ENCODE data around the gene PHF23.

PHF23 gene

DNA sequence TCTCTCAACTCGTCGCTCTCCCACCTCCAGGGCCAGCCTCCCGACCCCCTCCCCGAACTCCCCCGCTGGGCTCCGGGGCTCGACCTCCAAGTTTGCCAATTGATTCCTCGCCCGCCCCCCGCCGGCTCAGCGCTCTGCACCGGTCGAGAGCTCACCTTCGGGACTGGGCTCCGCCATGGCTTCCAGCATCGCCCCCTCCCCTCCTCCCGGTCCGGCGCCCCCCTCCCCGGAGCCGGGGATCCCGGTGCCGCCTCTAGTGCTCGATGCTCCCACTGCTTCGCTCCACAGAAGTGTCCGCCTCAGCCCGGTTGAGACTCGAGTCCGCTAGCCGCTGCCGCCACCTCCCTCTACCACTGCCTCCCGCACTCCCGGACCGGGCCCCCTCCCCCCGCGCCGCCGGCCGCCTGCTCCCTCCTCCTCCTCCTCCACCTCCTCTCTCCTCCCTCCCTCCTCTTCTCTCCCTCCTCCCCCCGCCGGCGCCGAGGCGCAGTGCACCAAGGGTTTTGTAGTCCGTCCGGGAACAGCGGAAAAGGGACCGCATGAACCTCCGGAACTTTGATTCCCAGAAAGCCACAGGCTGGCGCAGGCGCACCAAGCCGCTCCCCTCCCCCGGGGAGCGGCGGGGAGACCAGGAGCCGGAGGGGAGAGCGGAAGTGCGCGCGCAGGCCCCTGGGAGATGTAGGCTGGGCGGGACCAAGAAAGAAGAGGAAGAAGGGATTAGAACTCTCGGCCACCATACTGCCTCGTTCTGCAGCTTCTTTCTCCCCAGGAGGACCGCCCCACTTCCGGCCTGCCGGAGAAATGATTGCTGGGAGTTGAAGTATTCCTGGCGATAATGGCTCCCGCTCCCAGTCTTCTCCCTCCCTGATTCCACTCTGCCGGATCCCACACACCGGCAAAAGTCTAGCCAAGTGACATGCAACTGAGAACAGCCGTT lies at the start of gene PHF23:
PHF23 (minus strand) TSS at position 367 of the 937 bp plus-strand sequence; CDS start at position 189, 178 bp downstream.
- H3K4me3 ChIP-seq (ENCODE audit: low read depth, low read length), result peak within 1 kb of the TSS; percentile 98
- DNase-seq (ENCODE audit: low read depth), result peak; percentile 97

DNA sequence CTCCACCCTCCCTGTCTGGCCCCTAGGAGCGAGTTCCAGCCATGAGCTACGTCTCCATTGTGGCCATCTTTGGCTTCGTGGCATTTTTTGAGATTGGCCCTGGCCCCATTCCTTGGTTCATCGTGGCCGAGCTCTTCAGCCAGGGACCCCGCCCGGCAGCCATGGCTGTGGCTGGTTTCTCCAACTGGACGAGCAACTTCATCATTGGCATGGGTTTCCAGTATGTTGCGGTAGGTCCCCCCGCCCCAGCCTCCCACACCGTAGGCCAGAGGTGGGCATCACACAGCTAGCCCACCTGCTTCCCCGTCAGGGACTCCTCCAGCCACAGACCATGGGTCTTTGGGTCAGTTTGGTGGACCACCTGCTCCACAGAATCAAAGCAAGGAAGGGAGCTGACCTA lies 46.4 kb upstream of the PHF23 start:
- DNase-seq (ENCODE audit: low read depth), result no peak
- no peak overlapping the region for H3K4me3 ChIP-seq (ENCODE audit: low read depth, low read length)

DNA sequence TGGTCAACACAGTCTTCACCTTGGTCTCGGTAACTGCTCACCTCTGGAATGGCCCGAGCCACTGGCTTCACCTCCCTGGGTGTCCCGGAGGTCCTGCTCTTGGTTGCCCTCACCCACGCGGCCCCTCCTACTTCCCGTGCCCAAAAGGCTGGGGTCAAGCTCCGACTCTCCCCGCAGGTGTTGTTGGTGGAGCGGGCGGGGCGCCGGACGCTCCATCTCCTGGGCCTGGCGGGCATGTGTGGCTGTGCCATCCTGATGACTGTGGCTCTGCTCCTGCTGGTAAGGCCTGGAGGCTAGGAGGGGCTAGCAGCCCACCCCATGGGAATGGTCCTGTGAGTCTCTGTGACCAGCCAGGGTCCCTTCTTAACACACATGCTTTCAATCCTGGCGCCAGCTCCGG lies 45.7 kb upstream of the PHF23 start:
- no peak overlapping the region for H3K4me3 ChIP-seq (ENCODE audit: low read depth, low read length)
- no peak for DNase-seq (ENCODE audit: low read depth)

DNA sequence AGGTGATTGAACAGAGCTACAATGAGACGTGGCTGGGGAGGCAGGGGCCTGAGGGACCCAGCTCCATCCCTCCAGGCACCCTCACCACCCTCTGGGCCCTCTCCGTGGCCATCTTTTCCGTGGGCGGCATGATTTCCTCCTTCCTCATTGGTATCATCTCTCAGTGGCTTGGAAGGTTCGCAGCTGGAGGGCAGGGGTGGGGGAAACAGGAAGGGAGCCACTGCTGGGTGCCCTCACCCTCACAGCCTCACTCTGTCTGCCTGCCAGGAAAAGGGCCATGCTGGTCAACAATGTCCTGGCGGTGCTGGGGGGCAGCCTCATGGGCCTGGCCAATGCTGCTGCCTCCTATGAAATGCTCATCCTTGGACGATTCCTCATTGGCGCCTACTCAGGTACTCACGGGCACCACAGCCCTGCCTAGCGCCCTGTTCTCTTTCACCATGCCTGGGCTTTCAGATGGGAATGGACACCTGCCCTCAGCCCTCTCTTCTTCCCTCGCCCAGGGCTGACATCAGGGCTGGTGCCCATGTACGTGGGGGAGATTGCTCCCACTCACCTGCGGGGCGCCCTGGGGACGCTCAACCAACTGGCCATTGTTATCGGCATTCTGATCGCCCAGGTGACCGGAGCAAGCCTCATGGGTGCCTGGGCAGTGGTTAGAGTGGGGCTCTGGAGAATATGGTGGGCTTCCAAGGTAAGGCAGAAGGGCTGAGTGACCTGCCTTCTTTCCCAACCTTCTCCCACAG lies 44.4 kb upstream of the PHF23 start:
- no peak for DNase-seq (ENCODE audit: low read depth)
- no peak overlapping the region for H3K4me3 ChIP-seq (ENCODE audit: low read depth, low read length)

DNA sequence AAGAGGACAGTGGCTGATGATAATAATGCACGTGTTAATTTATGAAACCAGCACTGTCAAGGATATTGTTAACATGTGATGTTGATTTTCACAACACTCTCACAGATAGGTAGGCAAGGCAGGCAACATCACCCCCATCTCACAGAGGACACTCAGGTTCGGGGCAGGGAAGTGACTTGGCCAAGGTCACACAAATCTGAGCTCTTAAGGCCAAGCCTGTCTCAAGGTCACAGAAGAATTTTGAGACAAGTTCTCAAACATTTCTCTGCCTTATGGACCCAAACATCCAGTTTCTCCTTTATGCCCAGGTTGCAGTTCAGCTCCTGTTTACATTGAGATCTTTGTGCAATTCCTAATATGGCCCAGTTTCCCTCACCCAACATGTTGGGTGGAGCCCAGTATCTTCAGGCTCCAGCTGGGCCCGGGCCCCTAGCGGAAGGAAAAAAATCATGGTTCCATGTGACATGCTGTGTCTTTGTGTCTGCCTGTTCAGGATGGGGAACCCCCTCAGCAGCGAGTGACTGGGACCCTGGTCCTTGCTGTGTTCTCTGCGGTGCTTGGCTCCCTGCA lies 43.6 kb upstream of the PHF23 start:
- DNase-seq (ENCODE audit: low read depth), result no peak
- H3K4me3 ChIP-seq (ENCODE audit: low read depth, low read length), result no peak overlapping the region

DNA sequence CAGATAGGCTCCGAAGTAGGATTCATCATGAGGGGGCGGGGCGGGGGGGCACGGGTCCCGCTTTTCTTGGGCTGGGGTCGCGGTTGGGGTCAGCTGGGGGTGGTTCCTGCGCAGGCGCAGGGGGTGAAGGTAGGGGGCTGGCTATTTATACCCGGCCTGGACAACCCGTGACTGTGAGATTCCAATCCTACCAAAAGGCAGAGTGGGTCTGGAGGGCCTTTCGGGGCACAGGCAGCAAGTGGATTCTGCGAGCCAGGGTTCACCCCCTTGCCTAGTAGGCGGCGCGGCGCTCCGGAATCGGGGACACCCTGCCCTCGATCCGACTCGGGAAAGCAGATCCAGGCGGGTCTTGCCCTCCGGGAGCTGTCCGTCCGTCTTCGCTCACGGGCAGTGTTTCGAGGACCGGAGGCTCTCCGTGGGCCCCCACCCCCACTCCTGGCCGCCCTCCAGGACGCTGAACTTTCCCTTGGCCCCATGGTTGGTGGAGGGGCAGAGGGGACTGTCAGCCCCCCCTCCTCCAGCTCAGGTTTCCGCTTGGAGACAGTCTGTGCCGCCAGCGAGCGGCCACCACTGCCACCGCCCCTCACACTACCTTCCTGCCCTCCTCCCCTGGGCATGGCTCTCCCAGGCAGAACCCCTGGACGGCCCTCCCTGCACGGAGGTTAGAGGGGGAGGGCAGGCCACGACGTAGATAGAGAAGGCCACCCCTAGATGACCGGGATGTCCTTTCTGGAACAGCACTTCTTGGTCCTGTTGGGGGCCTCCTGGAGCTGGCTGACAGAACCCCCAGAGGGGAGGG lies 42.9 kb upstream of the PHF23 start:
- peak overlapping the region; percentile 49 for H3K4me3 ChIP-seq (ENCODE audit: low read depth, low read length)
- no peak for DNase-seq (ENCODE audit: low read depth)

DNA sequence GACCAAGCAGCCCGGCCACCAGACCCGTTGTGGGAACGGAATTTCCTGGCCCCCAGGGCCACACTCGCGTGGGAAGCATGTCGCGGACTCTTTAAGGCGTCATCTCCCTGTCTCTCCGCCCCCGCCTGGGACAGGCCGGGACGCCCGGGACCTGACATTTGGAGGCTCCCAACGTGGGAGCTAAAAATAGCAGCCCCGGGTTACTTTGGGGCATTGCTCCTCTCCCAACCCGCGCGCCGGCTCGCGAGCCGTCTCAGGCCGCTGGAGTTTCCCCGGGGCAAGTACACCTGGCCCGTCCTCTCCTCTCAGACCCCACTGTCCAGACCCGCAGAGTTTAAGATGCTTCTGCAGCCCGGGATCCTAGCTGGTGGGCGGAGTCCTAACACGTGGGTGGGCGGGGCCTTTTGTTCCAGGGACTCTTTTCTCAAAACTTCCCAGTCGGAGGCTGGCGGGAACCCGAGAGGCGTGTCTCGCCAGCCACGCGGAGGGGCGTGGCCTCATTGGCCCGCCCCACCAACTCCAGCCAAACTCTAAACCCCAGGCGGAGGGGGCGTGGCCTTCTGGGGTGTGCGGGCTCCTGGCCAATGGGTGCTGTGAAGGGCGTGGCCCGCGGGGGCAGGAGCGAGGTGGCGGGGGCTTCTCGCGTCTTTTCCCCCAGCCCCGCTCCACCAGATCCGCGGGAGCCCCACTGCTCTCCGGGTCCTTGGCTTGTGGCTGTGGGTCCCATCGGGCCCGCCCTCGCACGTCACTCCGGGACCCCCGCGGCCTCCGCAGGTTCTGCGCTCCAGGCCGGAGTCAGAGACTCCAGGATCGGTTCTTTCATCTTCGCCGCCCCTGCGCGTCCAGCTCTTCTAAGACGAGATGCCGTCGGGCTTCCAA lies 42.1 kb upstream of the PHF23 start, which contains the start of gene SLC2A4:
SLC2A4 (plus strand) TSS at position 645 of the 879 bp plus-strand sequence; CDS start at position 862, 217 bp downstream.
- peak; percentile 73 for DNase-seq (ENCODE audit: low read depth)
- peak within 1 kb of the TSS; percentile 49 for H3K4me3 ChIP-seq (ENCODE audit: low read depth, low read length)

DNA sequence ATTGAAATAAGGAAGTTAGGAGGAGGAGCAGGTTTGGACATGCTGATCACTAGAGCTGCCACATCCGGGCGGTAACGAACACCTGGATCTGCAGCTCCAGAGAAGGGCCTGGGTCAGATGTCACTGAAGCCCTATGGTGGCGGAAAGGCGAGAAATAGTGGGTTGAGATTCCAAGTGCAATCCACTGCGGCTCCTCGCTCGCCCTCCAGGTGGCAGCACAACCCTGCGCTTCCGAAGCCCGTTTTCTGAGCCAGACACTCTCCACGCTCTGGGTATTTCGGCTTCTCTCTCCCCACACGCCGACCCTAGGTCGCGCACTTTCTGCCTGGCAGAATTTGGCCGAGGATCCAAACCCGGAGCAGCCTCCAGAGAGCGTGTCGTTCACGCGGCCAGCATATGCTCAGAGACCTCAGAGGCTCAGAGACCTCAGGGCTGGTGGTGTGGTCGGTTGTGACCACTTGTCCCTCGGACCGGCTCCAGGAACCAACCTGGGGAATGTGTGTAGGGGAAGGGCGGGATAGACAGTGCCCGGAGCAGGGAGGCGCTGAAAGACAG lies 41.3 kb upstream of the PHF23 start:
- H3K4me3 ChIP-seq (ENCODE audit: low read depth, low read length), result peak overlapping the region; percentile 49
- DNase-seq (ENCODE audit: low read depth), result no peak

DNA sequence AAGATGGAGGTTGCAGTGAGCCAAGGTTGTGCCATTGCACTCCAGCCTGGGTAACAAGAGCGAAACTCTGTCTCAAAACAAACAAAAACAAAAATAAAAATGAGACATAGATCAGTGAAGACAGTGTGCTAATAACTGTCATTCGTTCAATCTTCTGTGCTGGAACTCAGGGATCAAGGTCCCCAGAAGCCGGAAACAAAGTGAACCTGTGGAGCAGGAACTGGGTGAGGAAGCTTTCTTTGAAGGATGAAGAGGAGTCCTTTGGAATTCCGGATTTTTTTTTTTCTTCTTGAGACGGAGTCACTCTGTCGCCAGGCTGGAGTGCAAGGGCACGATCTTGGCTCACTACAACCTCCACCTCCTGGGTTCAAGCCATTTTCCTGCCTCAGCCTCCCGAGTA lies 40.2 kb upstream of the PHF23 start:
- H3K4me3 ChIP-seq (ENCODE audit: low read depth, low read length), result no peak overlapping the region
- no peak for DNase-seq (ENCODE audit: low read depth)

DNA sequence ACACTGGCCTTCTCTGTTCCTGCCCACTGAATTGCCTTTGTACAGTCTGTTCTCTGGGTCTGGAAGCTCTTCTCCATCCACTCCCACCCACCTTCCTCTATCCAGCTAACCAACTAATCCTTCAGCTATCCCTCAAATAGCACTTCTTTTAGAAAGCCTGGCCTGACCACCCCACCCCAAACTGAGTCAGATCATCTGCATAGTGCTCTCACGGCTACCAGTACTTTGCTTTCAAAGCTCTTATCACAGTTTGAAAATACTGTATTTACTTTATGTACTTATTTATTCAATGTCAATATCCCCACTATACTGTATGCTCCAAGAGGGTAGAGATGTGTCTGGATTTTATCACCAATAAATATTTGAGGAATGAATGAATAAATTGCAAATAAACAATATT lies 27.5 kb upstream of the PHF23 start:
- no peak for DNase-seq (ENCODE audit: low read depth)
- no peak overlapping the region for H3K4me3 ChIP-seq (ENCODE audit: low read depth, low read length)

DNA sequence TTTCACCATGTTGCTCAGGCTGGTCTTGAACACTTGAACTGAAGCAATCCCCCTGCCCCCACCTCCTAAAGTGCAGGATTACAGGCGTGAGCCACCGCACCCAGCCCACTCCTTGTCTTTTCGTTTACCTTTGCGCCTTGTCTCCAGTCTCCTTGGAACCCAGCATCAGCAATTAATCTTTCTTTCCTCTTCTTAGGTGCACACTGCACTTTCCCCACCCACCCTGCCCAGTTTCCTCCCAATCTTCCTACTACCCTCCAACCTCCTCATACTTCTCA lies 24.5 kb upstream of the PHF23 start:
- H3K4me3 ChIP-seq (ENCODE audit: low read depth, low read length), result no peak overlapping the region
- no peak for DNase-seq (ENCODE audit: low read depth)

DNA sequence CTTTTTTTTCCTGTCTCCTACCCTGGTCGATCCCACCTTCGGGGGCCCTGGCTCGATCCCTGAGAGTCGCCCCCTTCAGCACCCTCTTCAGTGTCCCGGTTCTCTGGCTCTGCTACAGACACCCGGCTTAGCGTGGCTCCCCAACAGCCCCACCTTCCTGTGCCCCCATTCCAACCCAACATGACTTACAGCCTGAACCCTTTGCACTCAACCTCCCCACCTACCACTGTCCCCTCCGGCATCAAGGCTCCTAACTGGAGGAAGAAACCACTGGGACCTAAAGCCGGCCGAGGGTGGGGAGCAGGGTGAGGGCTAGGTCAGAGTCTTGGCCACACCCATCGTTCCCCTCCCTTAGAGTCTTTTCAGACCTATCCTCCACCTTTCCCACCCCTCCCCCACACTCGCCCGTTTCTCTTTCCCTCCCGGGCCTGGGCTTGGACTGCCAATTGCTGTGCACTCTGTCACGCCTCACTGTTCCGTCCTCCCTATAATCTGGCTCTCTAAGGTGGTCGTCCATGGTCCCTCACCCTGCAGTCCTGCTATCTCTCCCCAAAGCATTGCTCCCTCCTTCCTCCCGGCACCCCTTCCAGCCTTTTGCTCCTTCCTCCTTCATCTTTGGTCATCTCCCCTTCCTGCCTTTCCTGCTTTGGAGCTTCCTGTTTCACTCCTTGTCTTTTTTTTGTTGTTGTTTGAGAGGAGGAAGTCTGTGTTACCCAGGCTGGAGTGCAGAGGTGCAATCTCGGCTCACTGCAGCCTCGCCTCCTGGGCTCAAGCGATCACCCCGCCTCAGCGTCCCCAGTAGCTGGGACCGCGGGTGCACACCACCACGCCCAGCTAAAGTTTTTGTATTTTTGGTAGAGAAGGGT lies 23.9 kb upstream of the PHF23 start:
- no peak for DNase-seq (ENCODE audit: low read depth)
- H3K4me3 ChIP-seq (ENCODE audit: low read depth, low read length), result no peak overlapping the region

DNA sequence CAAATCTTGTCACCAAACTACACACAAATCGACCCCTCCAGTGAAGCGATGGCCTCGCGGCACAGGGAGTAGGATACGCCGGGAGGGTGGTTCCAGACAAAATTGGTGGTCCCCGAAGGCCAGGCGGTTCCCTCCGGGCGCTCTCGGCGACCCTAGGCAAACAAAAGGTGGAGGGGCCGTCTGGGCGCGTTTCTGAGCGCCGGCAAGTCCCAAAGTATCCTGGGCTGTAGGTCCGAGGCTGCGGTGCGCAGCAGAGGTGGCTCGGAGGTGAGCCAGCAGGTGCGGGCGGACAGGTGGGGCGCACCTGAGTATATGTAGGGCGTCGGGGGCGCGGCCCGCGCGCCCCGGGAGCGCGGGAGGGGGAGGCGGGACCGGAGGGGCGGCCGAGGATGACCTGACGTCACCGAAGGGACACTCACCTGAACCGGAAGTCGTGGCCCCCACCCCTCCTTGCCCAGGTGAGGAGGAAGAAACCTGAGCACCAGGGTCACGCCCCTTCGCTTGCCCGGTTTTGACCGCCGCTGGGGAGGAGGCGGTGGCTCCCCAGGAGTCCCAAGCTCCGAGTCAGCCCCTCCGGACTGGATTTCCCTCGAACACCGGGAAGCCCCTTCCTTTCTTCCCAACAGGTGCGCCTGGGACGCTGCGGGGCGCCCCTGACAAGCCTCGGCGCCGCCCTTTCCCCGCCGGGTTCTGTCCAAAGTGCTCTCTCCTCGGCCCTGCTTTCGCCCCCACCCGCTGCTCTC lies 23.1 kb upstream of the PHF23 start, which contains the start of gene CLDN7:
CLDN7 (minus strand) TSS at position 287 of the 743 bp plus-strand sequence. CDS start 435 bp downstream, outside the sequence.
- no peak for DNase-seq (ENCODE audit: low read depth)
- H3K4me3 ChIP-seq (ENCODE audit: low read depth, low read length), result peak within 1 kb of the TSS; percentile 40

DNA sequence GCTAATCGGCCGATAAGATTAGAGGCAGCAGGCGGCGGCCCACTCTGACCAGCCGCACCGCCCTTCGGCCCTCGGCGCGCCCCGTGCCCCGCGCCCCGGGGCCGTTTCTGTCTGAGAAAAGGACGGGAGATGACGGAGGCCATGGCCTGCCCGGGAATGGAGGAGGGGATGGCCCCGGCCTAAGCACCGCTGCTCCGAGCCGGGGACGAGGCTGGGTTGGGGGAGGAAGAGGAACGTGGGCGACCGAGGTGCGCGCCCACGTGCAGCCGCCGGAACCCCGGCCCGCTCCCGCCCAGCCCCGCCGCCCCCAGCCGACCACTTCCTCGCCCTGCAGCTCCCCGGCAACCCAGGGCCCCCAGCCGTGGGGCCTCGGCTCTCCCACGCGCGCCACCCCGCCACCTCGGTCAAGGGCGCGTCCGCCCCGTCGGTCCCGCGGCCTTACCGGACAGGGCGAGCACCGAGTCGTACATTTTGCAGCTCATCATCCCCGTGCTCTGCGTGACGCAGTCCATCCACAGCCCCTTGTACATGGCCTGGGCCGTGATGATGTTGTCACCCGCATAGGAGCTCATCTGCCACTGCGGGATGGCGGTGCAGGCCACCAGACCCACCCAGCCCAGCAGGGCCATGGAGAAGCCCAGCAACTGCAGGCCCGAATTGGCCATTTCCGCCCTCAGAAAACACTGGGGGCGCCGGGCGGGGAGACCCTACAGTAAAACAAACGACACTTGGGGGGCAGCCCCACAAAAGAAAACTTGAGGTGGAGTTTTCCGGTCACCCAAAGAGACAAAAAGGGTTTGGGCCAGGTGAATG lies 22.3 kb upstream of the PHF23 start:
- DNase-seq (ENCODE audit: low read depth), result no peak
- H3K4me3 ChIP-seq (ENCODE audit: low read depth, low read length), result peak overlapping the region; percentile 40

DNA sequence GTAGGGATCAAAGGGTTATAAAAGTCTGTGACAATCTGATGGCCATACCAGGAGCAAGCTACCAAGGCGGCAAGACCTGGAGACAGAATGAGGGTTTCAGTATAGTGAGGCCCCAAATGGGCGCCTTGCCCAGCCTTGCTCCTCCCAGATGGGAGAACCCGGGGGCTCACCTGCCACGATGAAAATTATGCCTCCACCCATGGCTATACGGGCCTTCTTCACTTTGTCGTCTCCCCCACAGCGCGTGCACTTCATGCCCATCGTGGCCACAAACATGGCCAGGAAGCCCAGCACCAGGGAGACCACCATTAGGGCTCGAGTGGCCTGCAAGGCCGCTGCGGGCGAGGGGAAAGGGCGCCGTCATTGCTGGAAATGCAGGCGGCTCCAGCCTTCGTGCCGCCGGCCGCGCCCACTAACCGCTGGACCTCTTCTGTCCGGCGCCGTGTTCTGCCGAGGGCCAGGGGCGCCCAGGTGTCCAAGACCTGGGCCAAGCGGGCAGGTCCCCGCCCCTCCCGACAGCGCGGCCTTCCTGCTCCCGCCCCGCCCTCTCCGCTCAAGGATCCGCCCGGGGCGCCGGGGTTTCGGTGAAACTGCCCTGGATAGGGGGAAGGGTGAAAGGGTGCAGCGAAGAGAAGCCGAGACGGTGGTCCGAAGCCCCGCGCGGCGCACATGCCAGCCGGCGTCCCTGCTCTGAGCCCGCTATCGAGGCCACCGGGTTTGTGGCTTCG lies 21.6 kb upstream of the PHF23 start:
- no peak for DNase-seq (ENCODE audit: low read depth)
- H3K4me3 ChIP-seq (ENCODE audit: low read depth, low read length), result peak overlapping the region; percentile 40
